Measurements from ENCODE around the gene RCVRN. TPM values are rescaled to one million over a fixed set of nuclear protein-coding genes. Genes with fewer than 3 reads are reported as not detected.
"Not testable (repeated sequence)": the region's sequence is repeated elsewhere in the genome, so short reads cannot be mapped to it uniquely, and the experiment has no call there.

RCVRN gene
- total RNA-seq, 2 experiments from 2014 or later = not detected

GRCh38 chr17:9926150-9926804, 21.2 kb upstream of the RCVRN start:
- POLR2A ChIA-PET = no interaction called here
- ATAC-seq (no peak), DNase-seq (no peak)
- TF ChIP-seq CTCF (IDR thresholded peaks at IDR 0.05) = no peak
- Mint-ChIP-seq H3K27me3 (no peaks in the 10 kb centered on the region), H3K4me1 (ENCODE audit: low read depth) (no peaks in the 10 kb centered on the region), H3K27ac (no peak overlapping the region), H3K4me3 (no peak overlapping the region), H3K9me3 (no peaks in the 10 kb centered on the region), H3K36me3 (ENCODE audit: low read depth) (no peaks in the 10 kb centered on the region)
- intact Hi-C loops (cut with micrococcal nuclease) = loop anchor here (10.0 kb wide), 2 partner anchors 299 to 689 kb away; no protein-coding TSS in a partner anchor
- CTCF ChIA-PET = interaction anchor here (0.9 to 3.1 kb wide), 6 partner anchors 13 to 691 kb away, joined by 3 to 17 read pairs (median 10); no protein-coding TSS in a partner anchor

GRCh38 chr17:9925457-9925856, 20.4 kb upstream of the RCVRN start:
- Mint-ChIP-seq H3K36me3 (ENCODE audit: low read depth) (no peaks in the 10 kb centered on the region), H3K27ac (no peak overlapping the region), H3K4me3 (no peak overlapping the region), H3K4me1 (ENCODE audit: low read depth) (no peaks in the 10 kb centered on the region), H3K27me3 (no peaks in the 10 kb centered on the region), H3K9me3 (no peaks in the 10 kb centered on the region)
- ATAC-seq = no peak
- ChIA-PET POLR2A (no interaction called here), CTCF (interaction anchor here (1.2 to 3.1 kb wide), 9 partner anchors 10 to 692 kb away, joined by 3 to 17 read pairs (median 9); no protein-coding TSS in a partner anchor)
- DNase-seq = no peak
- no peak for TF ChIP-seq CTCF (IDR thresholded peaks at IDR 0.05)
- intact Hi-C loops (cut with micrococcal nuclease) = loop anchor here (10.0 kb wide), 2 partner anchors 299 to 689 kb away; no protein-coding TSS in a partner anchor

- Mint-ChIP-seq H3K9me3 (no peaks in the 10 kb centered on the region), H3K4me1 (ENCODE audit: low read depth) (no peaks in the 10 kb centered on the region), H3K36me3 (ENCODE audit: low read depth) (no peaks in the 10 kb centered on the region), H3K27ac (no peak overlapping the region), H3K27me3 (no peaks in the 10 kb centered on the region), H3K4me3 (no peak overlapping the region)
- intact Hi-C loops (cut with micrococcal nuclease) = loop anchor here (10.0 kb wide), 2 partner anchors 300 to 690 kb away; no protein-coding TSS in a partner anchor
- ChIA-PET CTCF (interaction anchor here (0.6 to 3.1 kb wide), 10 partner anchors 11 to 695 kb away, joined by 3 to 17 read pairs (median 9); no protein-coding TSS in a partner anchor), POLR2A (no interaction called here)
- TF ChIP-seq CTCF (IDR thresholded peaks at IDR 0.05) = peak; percentile 86
- ATAC-seq (peak; percentile 67), DNase-seq (no peak)
Observed at GRCh38 chr17:9924735-9925191, 19.7 kb upstream of the RCVRN start.

GRCh38 chr17:9922012-9922848, 17.2 kb upstream of the RCVRN start:
- CTCF ChIA-PET = no interaction called here
- intact Hi-C loops (cut with micrococcal nuclease) = loop anchor here (10.0 kb wide), 2 partner anchors 303 to 693 kb away; no protein-coding TSS in a partner anchor
- Mint-ChIP-seq H3K27me3 (no peaks in the 10 kb centered on the region), H3K4me3 (no peak overlapping the region), H3K9me3 (no peaks in the 10 kb centered on the region), H3K36me3 (ENCODE audit: low read depth) (no peaks in the 10 kb centered on the region), H3K27ac (no peak overlapping the region), H3K4me1 (ENCODE audit: low read depth) (no peaks in the 10 kb centered on the region)
- no peak for TF ChIP-seq CTCF (IDR thresholded peaks at IDR 0.05)
- ATAC-seq (no peak), DNase-seq (no peak)
- POLR2A ChIA-PET = no interaction called here

- H3K27me3 Mint-ChIP-seq; POLR2A ChIA-PET; H3K9me3 Mint-ChIP-seq; H3K27ac Mint-ChIP-seq; H3K36me3 Mint-ChIP-seq (ENCODE audit: low read depth); H3K4me1 Mint-ChIP-seq (ENCODE audit: low read depth); ATAC-seq; H3K4me3 Mint-ChIP-seq; DNase-seq: not testable (repeated sequence)
- CTCF ChIA-PET = interaction anchor here (1.2 kb wide), 1 partner anchor 16 kb away, joined by 3 read pairs; the partner anchor contains the start of gene RCVRN
- intact Hi-C loops (cut with micrococcal nuclease) = loop anchor here (10.0 kb wide), 2 partner anchors 304 to 694 kb away; no protein-coding TSS in a partner anchor
Observed at GRCh38 chr17:9921216-9921615, 16.1 kb upstream of the RCVRN start.

Data from activated CD8-positive, alpha-beta T cell treated with anti-CD3 and anti-CD28 coated beads for 36 hours (primary cell).